Lung (tissue), 12 donors: Measurements from ENCODE around the gene HDAC4. TPM values are rescaled to one million over a fixed set of nuclear protein-coding genes. Genes with fewer than 3 reads are reported as not detected.

Source experiments
- ATAC-seq: fragments of 200-7000 bp; cut with Tn5 transposase; one replicate; pipeline ENCODE4 v1.9.1; 2020; ENCODE audit warnings: moderate number of reproducible peaks; ENCODE audit not compliant: insufficient read depth, low FRiP score
- DNase-seq, 3 donors: peaks; one replicate each; pipeline ENCODE4 v3.0.0-alpha.2; 2013 to 2017
- H3K27ac ChIP-seq, 2 donors: one replicate each; pipeline ENCODE4 v1.5.1; 2013; ENCODE audit warnings: mild to moderate bottlenecking in 2 of 2, moderate library complexity in 2 of 2, control low read depth in 1 of 2, inconsistent platforms in 1 of 2, low read depth in 1 of 2, low read length in 1 of 2
- H3K27me3 ChIP-seq, 3 donors: one replicate each; pipeline ENCODE4 v1.5.1; 2013; ENCODE audit warnings: low read length in 2 of 3; ENCODE audit not compliant: control insufficient read depth in 3 of 3, insufficient read depth in 3 of 3
- H3K36me3 ChIP-seq, 4 donors: one replicate each; pipeline ENCODE4 v1.5.1; 2013; ENCODE audit warnings: low read length in 4 of 4, mild to moderate bottlenecking in 1 of 4, moderate library complexity in 1 of 4; ENCODE audit not compliant: control insufficient read depth in 4 of 4, insufficient read depth in 4 of 4
- H3K4me1 ChIP-seq, 5 donors: one replicate each; pipeline ENCODE4 v1.5.1; 2013; ENCODE audit warnings: low read length in 5 of 5, mild to moderate bottlenecking in 2 of 5, moderate library complexity in 1 of 5; ENCODE audit not compliant: control insufficient read depth in 5 of 5, insufficient read depth in 5 of 5
- H3K4me3 ChIP-seq: one replicate; pipeline ENCODE4 v1.5.1; 2013; ENCODE audit warnings: mild to moderate bottlenecking, control low read depth, moderate library complexity
- H3K9ac ChIP-seq, 2 donors: one replicate each; pipeline ENCODE4 v1.5.1; 2013; ENCODE audit warnings: low read length in 2 of 2, control low read depth in 1 of 2; ENCODE audit not compliant: insufficient read depth in 1 of 2
- H3K9me3 ChIP-seq, 4 donors: one replicate each; pipeline ENCODE4 v1.5.1; 2013; ENCODE audit warnings: low read length in 3 of 4, mild to moderate bottlenecking in 1 of 4, moderate library complexity in 1 of 4; ENCODE audit not compliant: control insufficient read depth in 4 of 4, insufficient read depth in 3 of 4
- CTCF ChIP-seq: IDR thresholded peaks from 2 replicates; pipeline ENCODE4 v1.5.1; 2012; ENCODE audit warnings: mild to moderate bottlenecking; ENCODE audit errors: control extremely low read depth, extremely low read depth
- WGBS, 2 donors: extraction: QIAGEN DNeasy Blood & Tissue Kit; methylation state at CpG; one replicate each; pipeline ENCODE4 v1.1.7; 2013; 5-methylcytosine and 5-hydroxymethylcytosine counted together
- polyA plus RNA-seq, 2 donors: library from polyadenylated mRNA; stranded (reverse); fragments of 200-250 nt; gene quantifications; one replicate each; pipeline ENCODE4 v1.2.1, GENCODE V29; 2013
- total RNA-seq, 2 donors: library from RNA; depleted of rRNA in 1 of 2; stranded (reverse); fragments of >200 nt in 1 of 2; gene quantifications; one replicate each; pipeline ENCODE4 v1.2.1, GENCODE V29; 2014 to 2021
- donor health status: control.
- donor health status: control.
- donor health status: Bipolar disorder and iron deficiency.
- donor health status: healthy.
- donor health status: DM: yes; HTN: yes; CAD: no.

The HDAC4 gene
- total and polyA plus RNA-seq, 4 donors: 6.9 to 47.7 (median 20.7) TPM

GRCh38 chr2:239391286-239392071 lies 9.3 kb downstream of the HDAC4 start:
- H3K36me3 ChIP-seq: peaks cover 0 to 4% (median 0%) of the 10 kb centered on the region in 4 donors
- WGBS, 2 donors: 93 to 94% methylated on average over 24 of the region's 24 CpGs
- no peak for DNase-seq
- no peak for ATAC-seq
- no peak overlapping the region for H3K27ac ChIP-seq
- no peak for TF ChIP-seq CTCF
- no peaks in the 10 kb centered on the region for H3K27me3 ChIP-seq
- no peaks in the 10 kb centered on the region for H3K9me3 ChIP-seq
- H3K4me1 ChIP-seq: peaks cover 5 to 21% (median 9%) of the 10 kb centered on the region in 5 donors
- H3K9ac ChIP-seq: no peak overlapping the region
- H3K4me3 ChIP-seq: no peak overlapping the region

- Histone ChIP-seq H3K27me3 (no peaks in the 10 kb centered on the region), H3K9ac (no peak overlapping the region), H3K36me3 (peaks cover 0 to 4% (median 0%) of the 10 kb centered on the region in 4 donors), H3K4me3 (no peak overlapping the region), H3K4me1 (peaks cover 5 to 21% (median 9%) of the 10 kb centered on the region in 5 donors), H3K27ac (no peak overlapping the region), H3K9me3 (no peaks in the 10 kb centered on the region)
- no peak for TF ChIP-seq CTCF
- peak in 1 of 3 donors; percentile 8 for DNase-seq
- WGBS, 2 donors: 96% methylated on average over 25 to 26 of the region's 26 CpGs
- ATAC-seq: no peak
Observed at GRCh38 chr2:239390546-239391285, 10.1 kb downstream of the HDAC4 start.

- H3K9ac ChIP-seq: no peak overlapping the region
- no peak overlapping the region for H3K4me3 ChIP-seq
- no peak for TF ChIP-seq CTCF
- peaks cover 0 to 4% (median 0%) of the 10 kb centered on the region in 4 donors for H3K36me3 ChIP-seq
- DNase-seq (no peak), ATAC-seq (no peak)
- 95 to 98% methylated on average over 23 of the region's 23 CpGs for WGBS, 2 donors
- H3K27me3 ChIP-seq: no peaks in the 10 kb centered on the region
- no peaks in the 10 kb centered on the region for H3K9me3 ChIP-seq
- peaks cover 5 to 21% (median 9%) of the 10 kb centered on the region in 5 donors for H3K4me1 ChIP-seq
- no peak overlapping the region for H3K27ac ChIP-seq
Observed at GRCh38 chr2:239389414-239390329, 11.1 kb downstream of the HDAC4 start.
